B cell (primary cell): ENCODE measurements around the gene PKIG. TPM values are rescaled to one million over a fixed set of nuclear protein-coding genes. Genes with fewer than 3 reads are reported as not detected.

Experiments used
- ATAC-seq: fragments of 200-7000 bp; cut with Tn5 transposase; one replicate; pipeline ENCODE4 v1.10.0; 2021; ENCODE audit warnings: low read depth, mild to moderate bottlenecking, moderate number of reproducible peaks, moderate library complexity
- CTCF ChIA-PET: fragments of 350-600 bp; sonication (Branson Sonifier 250); formaldehyde crosslinking; loops from one replicate; lab custom pipeline; 2021; ENCODE audit warnings: antibody characterized with exemption, inconsistent platforms; lab: Charles Lee
- POLR2A ChIA-PET: fragments of 350-600 bp; sonication (Branson Sonifier 250); formaldehyde crosslinking; loops from one replicate; lab custom pipeline; 2021; ENCODE audit warnings: antibody characterized with exemption; lab: Charles Lee
- DNase-seq: peaks from one replicate; pipeline ENCODE4 v3.0.0; 2013
- H2AFZ ChIP-seq: 2 replicates; pipeline ENCODE4 v1.6.1; 2012; ENCODE audit warnings: mild to moderate bottlenecking, low read depth, low read length; ENCODE audit not compliant: insufficient read depth, poor library complexity, severe bottlenecking
- H3K27ac ChIP-seq, 2 donors: 1 replicate in 1 of 2; 2 replicates in 1 of 2; pipeline ENCODE4 v1.5.1; 2012 to 2013; ENCODE audit warnings: low read length in 2 of 2, mild to moderate bottlenecking in 2 of 2, moderate library complexity in 1 of 2
- H3K27me3 ChIP-seq, 4 experiments: fragments of 200-600 bp in 1 of 4; sonication (generic) in 1 of 4; replicated peaks in 1 of 4; 1 replicate in 2 of 4; 2 replicates in 2 of 4; pipeline versions ENCODE4 v1.6.1 to v1.7.0; 2013 to 2016; ENCODE audit warnings: low read length in 3 of 4, mild to moderate bottlenecking in 2 of 4, mixed read lengths in 1 of 4, moderate library complexity in 1 of 4; ENCODE audit not compliant: insufficient read depth in 4 of 4, control insufficient read depth in 3 of 4; ENCODE audit errors: control extremely low read depth in 1 of 4
- H3K36me3 ChIP-seq, 2 experiments: replicated peaks in 1 of 2; 1 replicate in 1 of 2; 2 replicates in 1 of 2; pipeline versions ENCODE4 v1.6.1 to v1.7.1; 2013; ENCODE audit warnings: low read length in 1 of 2; ENCODE audit not compliant: insufficient read depth in 2 of 2, control insufficient read depth in 1 of 2; ENCODE audit errors: control extremely low read depth in 1 of 2, extremely low read depth in 1 of 2
- H3K4me1 ChIP-seq, 2 donors: fragments of 200-600 bp in 1 of 2; sonication (generic) in 1 of 2; 1 replicate in 1 of 2; 2 replicates in 1 of 2; pipeline versions ENCODE4 v1.5.1 to v1.6.1; 2013 to 2017; ENCODE audit warnings: low read length in 2 of 2; ENCODE audit not compliant: control insufficient read depth in 2 of 2, insufficient read depth in 2 of 2
- H3K4me2 ChIP-seq: replicated peaks from 2 replicates; pipeline ENCODE3; 2012; ENCODE audit warnings: mild to moderate bottlenecking, low read depth, low read length; ENCODE audit not compliant: poor library complexity, severe bottlenecking
- H3K4me3 ChIP-seq, 5 experiments: fragments of 200-600 bp in 1 of 5; sonication (generic) in 1 of 5; 1 replicate in 3 of 5; 2 replicates in 2 of 5; pipeline versions ENCODE4 v1.5.1 to v1.7.0; 2011 to 2016; ENCODE audit warnings: low read length in 4 of 5, mild to moderate bottlenecking in 4 of 5, low read depth in 2 of 5, control low read depth in 1 of 5, moderate library complexity in 1 of 5; ENCODE audit not compliant: insufficient read depth in 1 of 5; ENCODE audit errors: control extremely low read depth in 1 of 5, extremely low read depth in 1 of 5
- H3K79me2 ChIP-seq: fragments of 200-600 bp; sonication (generic); one replicate; pipeline ENCODE4 v1.6.0; 2016; ENCODE audit warnings: low read length; ENCODE audit not compliant: control insufficient read depth, insufficient read depth
- H3K9ac ChIP-seq: fragments of 200-600 bp; sonication (generic); 2 replicates; pipeline ENCODE4 v1.6.1; 2017; ENCODE audit warnings: mild to moderate bottlenecking, low read length, moderate library complexity
- H3K9me3 ChIP-seq, 3 donors: one replicate each; pipeline versions ENCODE4 v1.6.1 to v1.7.1; 2013; ENCODE audit warnings: low read length in 2 of 3; ENCODE audit not compliant: control insufficient read depth in 2 of 3, insufficient read depth in 1 of 3; ENCODE audit errors: control extremely low read depth in 1 of 3
- H4K20me1 ChIP-seq: 2 replicates; pipeline ENCODE4 v1.6.0; 2012; ENCODE audit warnings: mild to moderate bottlenecking, low read length; ENCODE audit not compliant: insufficient read depth, control insufficient read depth, poor library complexity, severe bottlenecking
- H3K27ac Mint-ChIP-seq: one replicate; pipeline ENCODE4 v1.8.0; 2021; ENCODE audit warnings: mixed read lengths
- H3K27me3 Mint-ChIP-seq: one replicate; pipeline ENCODE4 v1.8.0; 2021; ENCODE audit warnings: mixed read lengths
- H3K4me1 Mint-ChIP-seq: one replicate; pipeline ENCODE4 v1.8.0; 2021; ENCODE audit warnings: mixed read lengths
- H3K4me3 Mint-ChIP-seq: one replicate; pipeline ENCODE4 v1.8.0; 2021; ENCODE audit warnings: mixed read lengths
- H3K9me3 Mint-ChIP-seq: one replicate; pipeline ENCODE4 v1.8.0; 2022; ENCODE audit warnings: mixed read lengths; ENCODE audit not compliant: insufficient read depth
- EZH2 ChIP-seq: IDR thresholded peaks from 2 replicates; pipeline ENCODE4 v1.6.1; 2012; ENCODE audit warnings: borderline replicate concordance, low read depth, mild to moderate bottlenecking, moderate library complexity, low read length; ENCODE audit not compliant: insufficient read depth, poor library complexity, severe bottlenecking
- WGBS: methylation state at CpG from one replicate; pipeline ENCODE4 v1.1.5; 2013; ENCODE audit warnings: missing lambda C conversion rate; ENCODE audit not compliant: insufficient coverage; 5-methylcytosine and 5-hydroxymethylcytosine counted together
- intact Hi-C: fragments of 100-400 bp; cut with micrococcal nuclease; formaldehyde crosslinking; loops from one replicate; pipeline ENCODE4 v1.10.0; 2022
- polyA plus RNA-seq: library from polyadenylated mRNA; depleted of rRNA; stranded (reverse); fragments of >200 nt; gene quantifications from 2 replicates; pipeline ENCODE4 v1.2.3, GENCODE V29; 2012
- total RNA-seq, 2 donors: library from RNA; stranded (reverse); fragments of 120-200 nt in 1 of 2; gene quantifications; 1 replicate in 1 of 2; 2 replicates in 1 of 2; pipeline versions ENCODE4 v1.2.3 to v1.2.4, GENCODE V29; 2013 to 2022
- TF ChIP-seq, protein P1 (sequence below): fragments of 200-600 bp; IDR thresholded peaks from one replicate; pipeline ENCODE4 v1.8.0; 2022; ENCODE audit warnings: antibody characterized with exemption, mild to moderate bottlenecking

PKIG gene
- total and polyA plus RNA-seq, 2 donors (not counting 1 experiment from before 2014, with no cell fraction given) = 128 to 168 TPM

DNA sequence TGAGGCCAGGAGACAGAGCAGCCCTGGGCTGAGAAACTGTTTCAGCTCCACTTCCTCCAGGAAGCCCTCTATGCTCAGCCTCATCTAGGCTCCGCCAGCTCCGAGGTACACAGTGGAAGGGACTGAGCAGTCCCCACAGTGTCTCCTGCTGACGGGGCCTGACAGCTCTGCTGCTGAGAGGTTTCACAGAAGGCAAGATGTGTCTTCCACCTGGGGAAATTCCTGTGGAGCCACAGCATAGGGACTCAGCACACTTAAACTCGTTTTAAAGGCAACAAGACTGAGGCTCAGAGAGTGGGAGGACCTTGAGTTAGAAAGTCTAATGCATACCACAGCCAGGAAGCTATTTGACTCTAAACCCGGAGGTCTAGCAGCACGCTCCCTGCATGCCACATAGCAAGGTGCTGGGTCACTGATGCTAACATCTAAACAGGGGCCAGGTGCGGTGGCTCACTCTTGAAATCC is 62.3 kb downstream of the PKIG start:
- H3K79me2 ChIP-seq = peaks cover 16% of the 10 kb centered on the region
- H3K4me3 ChIP-seq = no peak overlapping the region
- no peaks in the 10 kb centered on the region for H4K20me1 ChIP-seq
- peak overlapping the region; percentile 46 for H3K4me2 ChIP-seq
- ChIA-PET POLR2A (interaction anchor here (0.6 kb wide), 3 partner anchors 10 to 435 kb away, joined by 3 to 4 read pairs (median 4); no protein-coding TSS in a partner anchor), CTCF (interaction anchor here (0.7 to 4.0 kb wide), 7 partner anchors 27 to 68 kb away, joined by 3 to 17 read pairs (median 5); no protein-coding TSS in a partner anchor)
- peaks cover 78% of the 10 kb centered on the region for H3K4me1 Mint-ChIP-seq
- no peak for TF ChIP-seq EZH2
- TF ChIP-seq, protein P1, sequence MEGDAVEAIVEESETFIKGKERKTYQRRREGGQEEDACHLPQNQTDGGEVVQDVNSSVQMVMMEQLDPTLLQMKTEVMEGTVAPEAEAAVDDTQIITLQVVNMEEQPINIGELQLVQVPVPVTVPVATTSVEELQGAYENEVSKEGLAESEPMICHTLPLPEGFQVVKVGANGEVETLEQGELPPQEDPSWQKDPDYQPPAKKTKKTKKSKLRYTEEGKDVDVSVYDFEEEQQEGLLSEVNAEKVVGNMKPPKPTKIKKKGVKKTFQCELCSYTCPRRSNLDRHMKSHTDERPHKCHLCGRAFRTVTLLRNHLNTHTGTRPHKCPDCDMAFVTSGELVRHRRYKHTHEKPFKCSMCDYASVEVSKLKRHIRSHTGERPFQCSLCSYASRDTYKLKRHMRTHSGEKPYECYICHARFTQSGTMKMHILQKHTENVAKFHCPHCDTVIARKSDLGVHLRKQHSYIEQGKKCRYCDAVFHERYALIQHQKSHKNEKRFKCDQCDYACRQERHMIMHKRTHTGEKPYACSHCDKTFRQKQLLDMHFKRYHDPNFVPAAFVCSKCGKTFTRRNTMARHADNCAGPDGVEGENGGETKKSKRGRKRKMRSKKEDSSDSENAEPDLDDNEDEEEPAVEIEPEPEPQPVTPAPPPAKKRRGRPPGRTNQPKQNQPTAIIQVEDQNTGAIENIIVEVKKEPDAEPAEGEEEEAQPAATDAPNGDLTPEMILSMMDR = no peak
- peak overlapping the region; percentile 55 for H2AFZ ChIP-seq
- no peaks in the 10 kb centered on the region for H3K9me3 Mint-ChIP-seq
- peak overlapping the region; percentile 6 to 26 for H3K27ac ChIP-seq
- no peaks in the 10 kb centered on the region for H3K27me3 Mint-ChIP-seq
- H3K27ac Mint-ChIP-seq = peak overlapping the region; percentile 88
- peaks cover 0 to 4% (median 0%) of the 10 kb centered on the region in 3 donors for H3K9me3 ChIP-seq
- ATAC-seq (no peak), DNase-seq (peak; percentile 48)
- no peaks in the 10 kb centered on the region for H3K27me3 ChIP-seq
- H3K4me3 Mint-ChIP-seq = peak overlapping the region; percentile 37
- H3K4me1 ChIP-seq = peaks cover 55 to 73% of the 10 kb centered on the region in 2 donors
- intact Hi-C loops = loop anchor here (5.0 kb wide), 1 partner anchor 122 kb away; the partner anchor contains the start of gene SERINC3
- H3K36me3 ChIP-seq = no peaks in the 10 kb centered on the region
- WGBS = 37% methylated on average over 7 of the region's 7 CpGs
- H3K9ac ChIP-seq = no peak overlapping the region

- no peaks in the 10 kb centered on the region for H4K20me1 ChIP-seq
- DNase-seq = peak; percentile 46
- H3K9me3 ChIP-seq = no peaks in the 10 kb centered on the region
- no peaks in the 10 kb centered on the region for H3K9me3 Mint-ChIP-seq
- peaks cover 20% of the 10 kb centered on the region for H3K79me2 ChIP-seq
- H3K4me1 Mint-ChIP-seq = peaks cover 83% of the 10 kb centered on the region
- peak overlapping the region; percentile 34 for H3K9ac ChIP-seq
- CTCF ChIA-PET = interaction anchor here (0.5 to 4.0 kb wide), 7 partner anchors 10 to 112 kb away, joined by 3 to 36 read pairs (median 5); no protein-coding TSS in a partner anchor
- peak overlapping the region; percentile 83 for H3K4me3 Mint-ChIP-seq
- WGBS = 26% methylated on average over 3 of the region's 4 CpGs
- H2AFZ ChIP-seq = no peak overlapping the region
- peak overlapping the region; percentile 30 to 61 for H3K27ac ChIP-seq
- H3K27ac Mint-ChIP-seq = peak overlapping the region; percentile 90
- POLR2A ChIA-PET = interaction anchor here (0.6 to 1.1 kb wide), 4 partner anchors 36 to 972 kb away, joined by 3 to 10 read pairs (median 4); no protein-coding TSS in a partner anchor
- no peaks in the 10 kb centered on the region for H3K27me3 ChIP-seq
- H3K4me1 ChIP-seq = peaks cover 62 to 81% of the 10 kb centered on the region in 2 donors
- no peaks in the 10 kb centered on the region for H3K36me3 ChIP-seq
- peak overlapping the region in 1 of 5 experiments; percentile 27 for H3K4me3 ChIP-seq
- peak overlapping the region; percentile 59 for H3K4me2 ChIP-seq
- no peaks in the 10 kb centered on the region for H3K27me3 Mint-ChIP-seq
- intact Hi-C loops = loop anchor here (2.0 kb wide), 1 partner anchor 59 kb away; no protein-coding TSS in a partner anchor
- TF ChIP-seq, protein P1 = no peak
- TF ChIP-seq EZH2 = no peak
- no peak for ATAC-seq
Measured at GRCh38 chr20:44646023-44646640, 63.8 kb downstream of the PKIG start.
